ENCODE results near the gene CYTL1. TPM values are rescaled to one million over a fixed set of nuclear protein-coding genes. Genes with fewer than 3 reads are reported as not detected.

The CYTL1 gene
- total and polyA plus RNA-seq, 5 donors, result 0.45 to 0.62 (median 0.48) TPM; not detected in 1

DNA sequence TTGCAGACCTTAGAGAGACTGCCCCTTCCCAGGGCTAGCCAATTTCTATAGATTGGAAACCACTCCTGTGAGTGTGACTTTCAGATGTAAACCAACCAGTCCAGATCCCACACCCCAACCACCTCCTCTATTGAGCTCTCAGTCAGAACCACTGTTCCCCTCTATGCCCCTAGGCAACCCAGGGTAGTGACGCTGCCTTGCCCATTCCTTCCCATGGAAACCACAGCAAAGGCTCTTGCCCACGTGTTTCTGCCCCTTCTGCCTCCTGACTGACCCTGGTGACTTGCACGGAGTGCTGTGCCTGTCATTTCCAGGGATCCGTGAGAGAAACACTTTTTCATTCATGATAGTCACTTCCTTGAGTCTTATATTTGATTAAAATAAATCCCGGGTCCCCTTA, 32.4 kb downstream of the CYTL1 start:
- no peaks in the 10 kb centered on the region for H3K9me3 ChIP-seq (ENCODE audit: control insufficient read depth, low read length)
- ATAC-seq, result no peak
- H3K27ac ChIP-seq (ENCODE audit: low read length), result no peak overlapping the region
- no peak for DNase-seq
- 80% methylated on average over 5 of the region's 5 CpGs for WGBS
- no peaks in the 10 kb centered on the region for H3K4me1 ChIP-seq (ENCODE audit: control insufficient read depth, insufficient read depth, low read length)
- H3K4me3 ChIP-seq (ENCODE audit: low read length), result no peak overlapping the region
- intact Hi-C loops (cut with DNase I), result no loop called here
- no peaks in the 10 kb centered on the region for H3K27me3 ChIP-seq (ENCODE audit: control insufficient read depth, insufficient read depth)

DNA sequence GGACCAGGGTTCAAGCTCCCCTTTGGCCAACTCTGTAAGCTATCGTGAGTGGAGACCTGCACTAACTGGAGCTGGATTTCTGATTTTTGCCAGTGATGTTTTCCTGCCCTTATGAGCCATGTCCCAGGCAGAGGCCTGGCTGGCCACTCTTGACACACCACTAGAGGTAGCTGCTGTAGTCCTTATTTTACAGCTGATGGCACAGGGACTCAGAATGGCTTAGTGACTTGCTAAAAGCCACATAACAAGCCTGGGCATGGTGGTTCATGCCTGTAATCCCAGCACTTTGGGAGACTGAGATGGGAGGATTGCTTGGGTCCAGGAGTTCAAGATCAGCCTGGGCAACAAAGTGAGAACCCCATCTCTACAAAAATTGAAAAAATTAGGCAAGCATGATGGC, 33.4 kb downstream of the CYTL1 start:
- DNase-seq, result no peak
- 68% methylated on average over 1 of the region's 1 CpG for WGBS
- H3K4me3 ChIP-seq (ENCODE audit: low read length), result no peak overlapping the region
- H3K27me3 ChIP-seq (ENCODE audit: control insufficient read depth, insufficient read depth), result no peaks in the 10 kb centered on the region
- no peaks in the 10 kb centered on the region for H3K9me3 ChIP-seq (ENCODE audit: control insufficient read depth, low read length)
- H3K4me1 ChIP-seq (ENCODE audit: control insufficient read depth, insufficient read depth, low read length), result no peaks in the 10 kb centered on the region
- ATAC-seq, result no peak
- no peak overlapping the region for H3K27ac ChIP-seq (ENCODE audit: low read length)
- intact Hi-C loops (cut with DNase I), result no loop called here

DNA sequence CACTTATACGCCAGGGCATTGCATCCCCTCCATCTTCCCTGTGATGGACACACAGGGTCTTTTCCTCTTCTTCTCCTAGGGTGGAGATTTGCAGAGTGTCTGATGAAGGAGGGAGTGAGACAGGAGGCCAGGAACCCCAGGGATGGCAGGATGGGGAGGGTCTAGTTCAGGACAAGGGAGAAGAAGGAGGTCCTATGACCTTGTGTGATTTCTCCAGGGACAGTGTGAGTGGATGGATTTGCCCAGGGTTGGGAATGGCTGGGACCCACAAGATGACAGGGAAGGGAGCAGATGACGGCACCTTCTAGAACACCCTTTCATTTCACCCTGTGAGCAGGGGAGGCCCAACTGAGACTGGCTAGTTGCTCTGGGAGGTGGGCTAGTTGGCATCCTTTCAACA, 34.2 kb downstream of the CYTL1 start:
- Histone ChIP-seq H3K27me3 (ENCODE audit: control insufficient read depth, insufficient read depth) (no peaks in the 10 kb centered on the region), H3K4me3 (ENCODE audit: low read length) (no peak overlapping the region), H3K27ac (ENCODE audit: low read length) (no peak overlapping the region), H3K4me1 (ENCODE audit: control insufficient read depth, insufficient read depth, low read length) (no peaks in the 10 kb centered on the region), H3K9me3 (ENCODE audit: control insufficient read depth, low read length) (no peaks in the 10 kb centered on the region)
- ATAC-seq (no peak), DNase-seq (no peak)
- 82% methylated on average over 2 of the region's 2 CpGs for WGBS
- intact Hi-C loops (cut with DNase I), result no loop called here

DNA sequence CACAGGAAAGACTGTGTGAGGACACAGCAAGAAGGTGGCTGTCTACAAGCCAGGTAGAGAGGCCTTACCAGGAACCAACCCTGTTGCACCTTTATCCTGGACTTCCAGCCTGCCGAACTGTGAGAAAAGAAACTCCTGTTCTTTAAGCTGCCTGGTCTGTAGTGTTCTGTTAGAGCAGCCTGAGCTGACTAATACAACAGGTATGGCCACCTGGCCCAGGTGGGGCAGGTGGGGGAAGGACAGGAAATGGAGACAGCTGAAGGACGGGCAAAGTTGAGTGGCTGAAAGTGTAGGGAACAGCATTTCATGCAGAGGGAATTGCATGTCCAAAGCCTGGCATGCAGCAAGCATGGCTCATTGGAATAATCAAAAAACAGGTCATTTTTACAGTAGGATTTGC, 35.1 kb downstream of the CYTL1 start:
- H3K4me3 ChIP-seq (ENCODE audit: low read length), result no peak overlapping the region
- no peak overlapping the region for H3K27ac ChIP-seq (ENCODE audit: low read length)
- ATAC-seq (no peak), DNase-seq (no peak)
- no peaks in the 10 kb centered on the region for H3K9me3 ChIP-seq (ENCODE audit: control insufficient read depth, low read length)
- 79% methylated on average over 2 of the region's 2 CpGs for WGBS
- intact Hi-C loops (cut with DNase I), result no loop called here
- no peaks in the 10 kb centered on the region for H3K4me1 ChIP-seq (ENCODE audit: control insufficient read depth, insufficient read depth, low read length)
- H3K27me3 ChIP-seq (ENCODE audit: control insufficient read depth, insufficient read depth), result no peaks in the 10 kb centered on the region

DNA sequence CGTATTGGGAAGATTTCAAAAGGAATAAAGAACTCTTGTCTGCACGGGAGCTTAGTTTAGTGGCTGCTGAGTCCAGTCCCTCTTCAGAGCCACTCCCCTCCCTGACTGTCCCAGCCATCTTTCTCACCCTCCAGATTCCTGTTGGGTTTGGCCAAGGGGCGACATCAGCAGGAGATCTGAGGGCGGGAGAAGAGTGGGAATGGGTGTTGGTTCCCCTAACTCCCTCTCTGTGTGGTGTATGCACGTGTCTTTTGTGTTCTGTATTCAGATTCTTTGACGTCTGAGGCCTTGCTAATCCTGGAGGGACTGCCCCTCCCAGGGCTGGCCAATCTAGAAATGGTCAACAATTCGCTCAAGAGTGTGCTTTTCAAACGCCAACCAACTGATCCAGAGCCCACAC, 37.4 kb downstream of the CYTL1 start:
- Histone ChIP-seq H3K27ac (ENCODE audit: low read length) (no peak overlapping the region), H3K27me3 (ENCODE audit: control insufficient read depth, insufficient read depth) (no peaks in the 10 kb centered on the region), H3K9me3 (ENCODE audit: control insufficient read depth, low read length) (no peaks in the 10 kb centered on the region), H3K4me1 (ENCODE audit: control insufficient read depth, insufficient read depth, low read length) (no peaks in the 10 kb centered on the region), H3K4me3 (ENCODE audit: low read length) (no peak overlapping the region)
- 47% methylated on average over 8 of the region's 8 CpGs for WGBS
- peak in 1 of 3 donors; percentile 63 for DNase-seq
- intact Hi-C loops (cut with DNase I), result no loop called here
- ATAC-seq, result peak; percentile 52 to 57

DNA sequence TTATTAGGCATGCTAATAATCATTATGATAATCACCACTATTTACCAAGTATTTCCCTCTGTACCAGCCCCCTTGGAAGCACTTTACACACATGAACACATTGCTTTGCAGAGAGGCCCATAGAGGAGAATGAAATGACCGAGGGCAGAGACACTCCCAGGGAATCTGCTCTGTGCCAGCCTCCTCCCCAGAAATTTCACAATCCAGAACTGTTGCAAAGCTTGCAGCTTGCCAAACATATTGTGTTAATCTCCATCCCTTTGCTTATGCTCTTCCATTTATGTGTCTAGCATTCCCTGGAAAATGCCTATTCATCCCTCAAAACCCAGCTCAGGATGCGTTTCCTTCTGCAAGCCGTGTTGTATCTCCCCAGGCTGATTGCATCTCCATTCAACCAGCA, 37.8 kb downstream of the CYTL1 start:
- Histone ChIP-seq H3K27ac (ENCODE audit: low read length) (no peak overlapping the region), H3K4me3 (ENCODE audit: low read length) (no peak overlapping the region), H3K9me3 (ENCODE audit: control insufficient read depth, low read length) (no peaks in the 10 kb centered on the region), H3K4me1 (ENCODE audit: control insufficient read depth, insufficient read depth, low read length) (no peaks in the 10 kb centered on the region), H3K27me3 (ENCODE audit: control insufficient read depth, insufficient read depth) (no peaks in the 10 kb centered on the region)
- peak in 2 of 3 donors; percentile 41 to 52 for DNase-seq
- WGBS, result 71% methylated on average over 3 of the region's 3 CpGs
- intact Hi-C loops (cut with DNase I), result no loop called here
- ATAC-seq, result peak; percentile 75 to 89

DNA sequence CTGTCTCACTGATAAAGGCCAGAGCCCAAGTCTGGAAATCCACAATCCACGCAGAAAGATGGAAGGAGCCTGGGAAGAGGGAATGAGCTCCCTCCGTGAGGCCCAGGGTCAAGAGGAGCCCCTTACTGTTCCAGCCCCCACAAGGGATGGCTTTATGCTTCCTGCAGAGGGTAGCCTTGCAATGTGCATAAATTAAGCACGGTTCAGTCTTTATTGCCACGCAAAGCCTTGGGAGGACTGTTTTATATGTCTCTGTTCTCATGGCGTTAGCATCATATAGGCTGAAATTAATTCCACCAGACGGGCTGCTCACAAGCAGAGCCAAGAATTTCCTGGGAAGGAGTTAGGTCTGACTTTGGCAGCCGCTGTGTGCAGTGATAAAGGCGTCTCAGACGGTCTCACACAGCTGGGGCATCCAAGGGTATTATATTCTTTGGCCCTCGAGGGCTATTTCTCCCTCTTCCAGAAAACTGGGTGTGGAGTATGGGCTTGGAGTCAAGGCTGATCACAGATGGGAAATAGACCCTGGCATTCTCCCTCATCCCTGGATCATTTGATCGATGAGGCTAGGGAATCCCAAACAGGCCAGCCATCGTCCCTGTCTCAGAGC, 38.5 kb downstream of the CYTL1 start:
- intact Hi-C loops (cut with DNase I), result no loop called here
- H3K27me3 ChIP-seq (ENCODE audit: control insufficient read depth, insufficient read depth), result no peaks in the 10 kb centered on the region
- no peak overlapping the region for H3K27ac ChIP-seq (ENCODE audit: low read length)
- H3K4me3 ChIP-seq (ENCODE audit: low read length), result no peak overlapping the region
- ATAC-seq (peak; percentile 59 to 67), DNase-seq (peak in 1 of 3 donors; percentile 75)
- no peaks in the 10 kb centered on the region for H3K9me3 ChIP-seq (ENCODE audit: control insufficient read depth, low read length)
- WGBS, result 55% methylated on average over 12 of the region's 12 CpGs
- no peaks in the 10 kb centered on the region for H3K4me1 ChIP-seq (ENCODE audit: control insufficient read depth, insufficient read depth, low read length)

DNA sequence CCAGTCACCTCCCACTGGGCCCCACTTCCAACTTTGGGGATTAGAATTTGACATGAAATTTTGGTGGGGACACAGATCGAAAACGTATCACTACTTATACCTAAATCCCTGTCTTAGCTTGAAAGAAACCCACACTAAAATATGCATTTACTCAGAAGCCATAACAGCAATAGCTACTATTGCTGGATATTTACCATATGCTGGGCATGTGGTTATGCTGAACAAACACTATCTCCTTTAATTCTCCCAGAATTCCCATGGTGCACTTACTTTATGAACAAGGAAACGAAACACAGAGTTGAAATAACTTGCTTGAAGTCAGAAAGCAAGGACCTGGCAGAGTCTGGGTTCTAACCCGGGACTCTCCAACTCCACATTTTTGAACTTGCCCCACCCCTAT, 39.3 kb downstream of the CYTL1 start:
- Histone ChIP-seq H3K27me3 (ENCODE audit: control insufficient read depth, insufficient read depth) (no peaks in the 10 kb centered on the region), H3K4me3 (ENCODE audit: low read length) (no peak overlapping the region), H3K9me3 (ENCODE audit: control insufficient read depth, low read length) (no peaks in the 10 kb centered on the region), H3K27ac (ENCODE audit: low read length) (no peak overlapping the region), H3K4me1 (ENCODE audit: control insufficient read depth, insufficient read depth, low read length) (no peaks in the 10 kb centered on the region)
- no peak for DNase-seq
- no peak for ATAC-seq
- intact Hi-C loops (cut with DNase I), result no loop called here
- 80% methylated on average over 4 of the region's 4 CpGs for WGBS

DNA sequence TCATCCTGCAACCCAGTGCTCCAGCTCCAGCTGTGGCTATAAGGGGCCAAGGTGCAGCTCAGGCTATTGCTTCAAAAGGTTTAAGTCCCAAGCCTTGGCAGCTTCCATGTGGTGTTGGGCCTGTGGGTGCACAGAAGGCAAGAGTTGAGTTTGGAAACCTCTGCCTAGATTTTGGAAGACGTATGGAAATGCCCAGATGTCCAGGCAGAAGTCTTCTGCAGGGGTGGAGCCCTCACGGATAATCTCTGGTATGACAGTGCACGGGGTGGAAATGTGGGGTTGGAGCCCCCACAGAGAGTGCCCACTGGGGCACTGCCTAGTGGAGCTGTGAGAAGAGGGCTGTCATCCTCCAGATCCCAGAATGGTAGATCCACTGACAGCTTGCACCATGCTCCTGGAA, 44.5 kb downstream of the CYTL1 start:
- no peak for ATAC-seq
- Histone ChIP-seq H3K4me1 (ENCODE audit: control insufficient read depth, insufficient read depth, low read length) (no peaks in the 10 kb centered on the region), H3K9me3 (ENCODE audit: control insufficient read depth, low read length) (no peaks in the 10 kb centered on the region), H3K27ac (ENCODE audit: low read length) (no peak overlapping the region), H3K27me3 (ENCODE audit: control insufficient read depth, insufficient read depth) (no peaks in the 10 kb centered on the region), H3K4me3 (ENCODE audit: low read length) (no peak overlapping the region)
- intact Hi-C loops (cut with DNase I), result no loop called here
- no peak for DNase-seq
- WGBS, result 82% methylated on average over 3 of the region's 3 CpGs

DNA sequence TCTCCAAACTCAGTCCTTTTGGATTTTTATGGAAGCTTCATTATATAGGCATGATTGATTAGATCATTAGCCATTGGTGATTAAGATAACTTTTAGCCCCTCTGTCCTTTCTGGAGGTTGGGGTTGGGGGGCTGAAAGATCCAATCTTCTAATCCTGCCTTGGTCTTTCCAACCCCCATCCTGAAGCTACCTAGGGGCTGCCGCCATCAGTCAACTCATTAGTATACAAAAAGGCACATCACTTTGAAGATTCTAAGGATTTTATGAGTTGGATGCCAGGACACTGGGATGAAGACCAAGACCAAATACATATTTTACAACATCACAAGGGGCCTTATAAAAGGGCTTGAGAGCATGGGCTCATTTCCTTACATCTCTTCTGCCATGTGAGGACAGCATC, 47.5 kb downstream of the CYTL1 start:
- intact Hi-C loops (cut with DNase I), result no loop called here
- H3K4me3 ChIP-seq (ENCODE audit: low read length), result no peak overlapping the region
- H3K9me3 ChIP-seq (ENCODE audit: control insufficient read depth, low read length), result no peaks in the 10 kb centered on the region
- no peaks in the 10 kb centered on the region for H3K27me3 ChIP-seq (ENCODE audit: control insufficient read depth, insufficient read depth)
- H3K4me1 ChIP-seq (ENCODE audit: control insufficient read depth, insufficient read depth, low read length), result no peaks in the 10 kb centered on the region
- DNase-seq (no peak), ATAC-seq (no peak)
- WGBS, result 89% methylated on average over 1 of the region's 1 CpG
- H3K27ac ChIP-seq (ENCODE audit: low read length), result no peak overlapping the region

DNA sequence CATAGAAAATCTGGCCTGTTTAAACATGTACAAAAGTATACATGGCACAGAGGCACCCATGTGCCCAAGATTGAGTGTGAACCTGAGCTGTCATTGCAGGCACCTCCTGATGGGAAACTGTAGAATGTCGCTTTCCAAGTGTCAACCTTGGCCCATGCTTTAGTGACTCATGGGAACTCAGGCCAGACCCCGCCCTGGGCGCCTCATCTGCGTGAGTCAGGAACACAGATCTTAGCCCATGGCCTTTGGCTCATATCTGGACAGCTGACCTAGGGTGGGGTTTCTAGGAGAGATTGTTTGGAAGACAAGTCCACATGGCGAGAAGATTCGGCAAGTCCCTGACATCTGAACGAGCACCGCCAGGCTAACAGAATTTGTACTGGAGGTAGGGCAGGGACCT, 50.0 kb downstream of the CYTL1 start:
- Histone ChIP-seq H3K4me1 (ENCODE audit: control insufficient read depth, insufficient read depth, low read length) (no peaks in the 10 kb centered on the region), H3K27ac (ENCODE audit: low read length) (no peak overlapping the region), H3K4me3 (ENCODE audit: low read length) (no peak overlapping the region), H3K27me3 (ENCODE audit: control insufficient read depth, insufficient read depth) (no peaks in the 10 kb centered on the region), H3K9me3 (ENCODE audit: control insufficient read depth, low read length) (no peaks in the 10 kb centered on the region)
- peak; percentile 40 to 90 for ATAC-seq
- intact Hi-C loops (cut with DNase I), result no loop called here
- DNase-seq, result peak in 2 of 3 donors; percentile 67 to 77
- WGBS, result 74% methylated on average over 8 of the region's 8 CpGs

DNA sequence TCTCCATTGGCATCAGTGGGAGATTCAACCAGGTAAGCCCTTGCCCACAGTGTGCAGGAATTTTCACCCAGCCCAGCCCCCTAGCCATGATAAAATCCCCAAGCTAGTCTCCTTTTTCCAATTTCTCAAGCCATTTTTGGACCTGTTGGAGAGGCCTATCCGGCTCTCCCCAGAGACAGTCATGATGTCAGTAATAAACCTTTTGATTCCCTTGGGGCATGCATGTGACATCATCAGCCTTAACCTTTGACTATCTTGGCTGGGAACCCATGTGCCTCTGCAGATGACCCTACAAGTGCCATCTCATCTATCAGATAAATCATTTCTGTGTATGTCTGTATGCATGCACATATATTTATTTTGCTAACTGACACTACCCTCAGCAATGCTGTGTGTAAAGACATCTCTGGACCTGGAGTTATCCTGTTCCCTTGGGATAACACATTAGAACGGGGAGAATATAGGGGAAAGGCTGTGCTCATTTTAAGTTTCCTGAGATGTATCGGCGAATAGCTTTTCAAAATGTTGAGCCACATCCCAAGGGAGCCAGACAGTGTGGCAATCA, 51.0 kb downstream of the CYTL1 start:
- Histone ChIP-seq H3K27ac (ENCODE audit: low read length) (no peak overlapping the region), H3K9me3 (ENCODE audit: control insufficient read depth, low read length) (no peaks in the 10 kb centered on the region), H3K4me1 (ENCODE audit: control insufficient read depth, insufficient read depth, low read length) (no peaks in the 10 kb centered on the region), H3K4me3 (ENCODE audit: low read length) (no peak overlapping the region), H3K27me3 (ENCODE audit: control insufficient read depth, insufficient read depth) (no peaks in the 10 kb centered on the region)
- 75% methylated on average over 4 of the region's 4 CpGs for WGBS
- intact Hi-C loops (cut with DNase I), result no loop called here
- DNase-seq (no peak), ATAC-seq (no peak)

All from right cardiac atrium (tissue), 5 donors.